DMS 273 treated with DMSO at 0.1 percent for 48 hours (cell line): Measurements from ENCODE around the gene CFAP46.

Experiments
- DNase-seq: peaks from one replicate; lab custom pipeline; 2025; lab: John Stamatoyannopoulos, UW

Gene CFAP46

GRCh38 chr10:132770061-132771021 is 172.0 kb downstream of the CFAP46 start:
- no peak for DNase-seq

GRCh38 chr10:132768346-132769248 is 173.8 kb downstream of the CFAP46 start:
- no peak for DNase-seq

- no peak for DNase-seq
Observed at GRCh38 chr10:132766291-132766690, 176.1 kb downstream of the CFAP46 start.

- no peak for DNase-seq
Observed at GRCh38 chr10:132765435-132765834, 176.9 kb downstream of the CFAP46 start.

- DNase-seq, result no peak
Observed at GRCh38 chr10:132764108-132764507, 178.3 kb downstream of the CFAP46 start.

- DNase-seq, result no peak
Observed at GRCh38 chr10:132763545-132763944, 178.8 kb downstream of the CFAP46 start.

GRCh38 chr10:132762267-132762666 is 180.1 kb downstream of the CFAP46 start:
- no peak for DNase-seq

- DNase-seq, result no peak
Observed at GRCh38 chr10:132761395-132762060, 180.8 kb downstream of the CFAP46 start.

GRCh38 chr10:132758865-132759264 is 183.5 kb downstream of the CFAP46 start:
- no peak for DNase-seq
